ENCODE results near the gene ZMYND8.

ZMYND8 gene

GRCh38 chr20:47298624-47299023, 57.9 kb downstream of the ZMYND8 start:
- no peak for TF ChIP-seq EZH2 (IDR thresholded peaks at IDR 0.05; ENCODE audit: borderline replicate concordance, low read depth, low read length, severe bottlenecking)
- TF ChIP-seq CTCF (IDR thresholded peaks at IDR 0.05; ENCODE audit: borderline replicate concordance, extremely low read depth, low read length, poor library complexity, severe bottlenecking), result no peak
- Histone ChIP-seq H4K20me1 (ENCODE audit: insufficient read depth, low read length) (peaks cover 20% of the 10 kb centered on the region; the same call in 1 of the 2 replicates), H3K27ac (ENCODE audit: low read length) (no peak overlapping the region), H3K4me1 (ENCODE audit: insufficient read depth, low read length) (no peaks in the 10 kb centered on the region), H3K27me3 (ENCODE audit: insufficient read depth, low read length, poor library complexity) (no peaks in the 10 kb centered on the region), H3K9me3 (ENCODE audit: insufficient read depth, low read length, severe bottlenecking) (no peaks in the 10 kb centered on the region), H3K4me2 (ENCODE audit: insufficient read depth, low read length) (no peak overlapping the region), H3K4me3 (ENCODE audit: low read depth in 1 of 2, low read length in 2 of 2) (no peak overlapping the region), H3K79me2 (ENCODE audit: insufficient read depth, low read length) (peaks cover 36% of the 10 kb centered on the region), H3K36me3 (ENCODE audit: insufficient read depth, low read length) (peaks cover 94% of the 10 kb centered on the region), H2AFZ (ENCODE audit: low read depth, low read length) (no peak overlapping the region), H3K9ac (ENCODE audit: low read depth, low read length) (no peak overlapping the region)
- DNase-seq (no peak), ATAC-seq (ENCODE audit: insufficient read depth, low read depth) (no peak)

- H3K27me3 ChIP-seq (ENCODE audit: insufficient read depth, low read length, poor library complexity), result no peaks in the 10 kb centered on the region
- H3K4me3 ChIP-seq (ENCODE audit: low read depth in 1 of 2, low read length in 2 of 2), result no peak overlapping the region
- ATAC-seq (ENCODE audit: insufficient read depth, low read depth) (no peak), DNase-seq (no peak)
- H3K9me3 ChIP-seq (ENCODE audit: insufficient read depth, low read length, severe bottlenecking), result no peaks in the 10 kb centered on the region
- H3K9ac ChIP-seq (ENCODE audit: low read depth, low read length), result no peak overlapping the region
- H3K4me1 ChIP-seq (ENCODE audit: insufficient read depth, low read length), result no peaks in the 10 kb centered on the region
- no peak overlapping the region for H2AFZ ChIP-seq (ENCODE audit: low read depth, low read length)
- no peak for TF ChIP-seq EZH2 (IDR thresholded peaks at IDR 0.05; ENCODE audit: borderline replicate concordance, low read depth, low read length, severe bottlenecking)
- no peak for TF ChIP-seq CTCF (IDR thresholded peaks at IDR 0.05; ENCODE audit: borderline replicate concordance, extremely low read depth, low read length, poor library complexity, severe bottlenecking)
- no peak overlapping the region for H3K4me2 ChIP-seq (ENCODE audit: insufficient read depth, low read length)
- H3K79me2 ChIP-seq (ENCODE audit: insufficient read depth, low read length), result peaks cover 27% of the 10 kb centered on the region
- H3K27ac ChIP-seq (ENCODE audit: low read length), result no peak overlapping the region
- H3K36me3 ChIP-seq (ENCODE audit: insufficient read depth, low read length), result peaks cover 91% of the 10 kb centered on the region
- H4K20me1 ChIP-seq (ENCODE audit: insufficient read depth, low read length), result peaks cover 14% of the 10 kb centered on the region; the same call in 1 of the 2 replicates
These were observed 58.8 kb downstream of the ZMYND8 start for GRCh38 chr20:47297746-47298145.

GRCh38 chr20:47296950-47297349, 59.5 kb downstream of the ZMYND8 start:
- H3K79me2 ChIP-seq (ENCODE audit: insufficient read depth, low read length), result peaks cover 21% of the 10 kb centered on the region

GRCh38 chr20:47295921-47296426, 60.5 kb downstream of the ZMYND8 start:
- DNase-seq, result no peak
- H3K4me2 ChIP-seq (ENCODE audit: insufficient read depth, low read length), result no peak overlapping the region

More at GRCh38 chr20:47296950-47297349, 59.5 kb downstream of the ZMYND8 start:
- H2AFZ ChIP-seq (ENCODE audit: low read depth, low read length), result no peak overlapping the region
- H3K36me3 ChIP-seq (ENCODE audit: insufficient read depth, low read length), result peaks cover 91% of the 10 kb centered on the region
- H3K27me3 ChIP-seq (ENCODE audit: insufficient read depth, low read length, poor library complexity), result no peaks in the 10 kb centered on the region
- H3K4me2 ChIP-seq (ENCODE audit: insufficient read depth, low read length), result no peak overlapping the region
- H3K9ac ChIP-seq (ENCODE audit: low read depth, low read length), result no peak overlapping the region
- ATAC-seq (ENCODE audit: insufficient read depth, low read depth) (no peak), DNase-seq (no peak)
- no peak for TF ChIP-seq EZH2 (IDR thresholded peaks at IDR 0.05; ENCODE audit: borderline replicate concordance, low read depth, low read length, severe bottlenecking)
- H3K4me1 ChIP-seq (ENCODE audit: insufficient read depth, low read length), result no peaks in the 10 kb centered on the region
- no peak overlapping the region for H3K4me3 ChIP-seq (ENCODE audit: low read depth in 1 of 2, low read length in 2 of 2)
- no peaks in the 10 kb centered on the region for H3K9me3 ChIP-seq (ENCODE audit: insufficient read depth, low read length, severe bottlenecking)
- no peak overlapping the region for H3K27ac ChIP-seq (ENCODE audit: low read length)
- H4K20me1 ChIP-seq (ENCODE audit: insufficient read depth, low read length), result peaks cover 11% of the 10 kb centered on the region; the same call in 1 of the 2 replicates

More at GRCh38 chr20:47295921-47296426, 60.5 kb downstream of the ZMYND8 start:
- H3K27me3 ChIP-seq (ENCODE audit: insufficient read depth, low read length, poor library complexity), result no peaks in the 10 kb centered on the region
- H3K9ac ChIP-seq (ENCODE audit: low read depth, low read length), result no peak overlapping the region
- ATAC-seq (ENCODE audit: insufficient read depth, low read depth), result no peak
- no peak overlapping the region for H2AFZ ChIP-seq (ENCODE audit: low read depth, low read length)
- H3K27ac ChIP-seq (ENCODE audit: low read length), result no peak overlapping the region
- H3K4me1 ChIP-seq (ENCODE audit: insufficient read depth, low read length), result no peaks in the 10 kb centered on the region
- no peak overlapping the region for H3K4me3 ChIP-seq (ENCODE audit: low read depth in 1 of 2, low read length in 2 of 2)
- H3K79me2 ChIP-seq (ENCODE audit: insufficient read depth, low read length), result peaks cover 16% of the 10 kb centered on the region
- H4K20me1 ChIP-seq (ENCODE audit: insufficient read depth, low read length), result peaks cover 11% of the 10 kb centered on the region; the same call in 1 of the 2 replicates
- no peak for TF ChIP-seq CTCF (IDR thresholded peaks at IDR 0.05; ENCODE audit: borderline replicate concordance, extremely low read depth, low read length, poor library complexity, severe bottlenecking)
- TF ChIP-seq EZH2 (IDR thresholded peaks at IDR 0.05; ENCODE audit: borderline replicate concordance, low read depth, low read length, severe bottlenecking), result no peak
- no peaks in the 10 kb centered on the region for H3K9me3 ChIP-seq (ENCODE audit: insufficient read depth, low read length, severe bottlenecking)
- peaks cover 92% of the 10 kb centered on the region for H3K36me3 ChIP-seq (ENCODE audit: insufficient read depth, low read length)

Measured in DND-41 (cell line).